Measurements from ENCODE around the gene PNPO. TPM values are rescaled to one million over a fixed set of nuclear protein-coding genes. Genes with fewer than 3 reads are reported as not detected.

Gene PNPO
- polyA plus RNA-seq, 1 of the 3 experiments (the other 2 are of a cell fraction): 26.1 TPM

DNA sequence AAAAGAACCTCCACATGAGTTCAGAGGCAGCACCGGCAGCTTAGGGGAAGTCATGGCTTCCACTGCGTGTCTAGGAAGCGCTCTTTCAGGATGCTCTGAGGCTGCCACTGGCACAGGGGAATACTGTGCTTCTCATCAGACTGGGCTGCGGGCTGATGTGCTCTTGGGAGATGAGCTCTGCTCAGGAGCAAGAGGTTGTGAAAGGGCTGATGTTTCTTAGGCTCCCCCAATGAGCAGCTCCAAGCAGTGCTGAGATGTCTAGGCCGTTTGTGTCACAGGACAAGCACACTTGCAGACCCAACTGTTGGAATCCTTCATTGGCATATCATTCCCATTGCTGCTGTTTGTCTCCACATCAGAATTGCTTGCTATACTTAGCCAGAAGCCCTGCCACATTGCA lies 41.7 kb upstream of the PNPO start:
- Histone ChIP-seq H3K27ac (ENCODE audit: low read depth in 2 of 2, low read length in 1 of 2) (no peak overlapping the region), H2AFZ (ENCODE audit: low read depth) (no peak overlapping the region), H3K9me2 (no peaks in the 10 kb centered on the region), H3F3A (replicated peaks; ENCODE audit: insufficient read depth) (peaks cover 4% of the 10 kb centered on the region), H3K27me3 (ENCODE audit: insufficient read depth) (no peaks in the 10 kb centered on the region), H3K4me2 (no peak overlapping the region), H3K9ac (no peak overlapping the region), H3K36me3 (replicated peaks in 1 of 2; ENCODE audit: control insufficient read depth in 1 of 2, insufficient read depth in 2 of 2, low read length in 1 of 2) (peaks cover 11 to 14% of the 10 kb centered on the region in 2 experiments), H3K9me3 (no peaks in the 10 kb centered on the region), H4K20me1 (ENCODE audit: insufficient read depth) (no peaks in the 10 kb centered on the region), H3K79me2 (ENCODE audit: insufficient read depth) (peaks cover 59% of the 10 kb centered on the region), H3K4me1 (ENCODE audit: control insufficient read depth in 1 of 2, insufficient read depth in 2 of 2, low read depth in 1 of 2, low read length in 1 of 2) (peaks cover 1 to 18% of the 10 kb centered on the region in 2 experiments; a peak in 2 of 4 replicates), H3K4me3 (ENCODE audit: low read depth in 2 of 2, low read length in 1 of 2) (no peak overlapping the region)
- CTCF ChIA-PET: interaction anchor here (1.2 to 2.3 kb wide), 5 partner anchors 8 to 58 kb away, joined by 4 to 11 read pairs (median 5); partner anchors contain the start of gene SCRN2
- POLR2A ChIA-PET: no interaction called here
- DNase-seq: no peak
- WGBS (ENCODE audit: low lambda C conversion rate): 86% methylated on average over 5 of the region's 5 CpGs
- no peak for TF ChIP-seq NRF1 (IDR thresholded peaks at IDR 0.05; ENCODE audit: low read depth, low read length)
- TF ChIP-seq MXI1 (IDR thresholded peaks at IDR 0.05; ENCODE audit: low read depth, low read length): no peak
- TF ChIP-seq, protein P1, sequence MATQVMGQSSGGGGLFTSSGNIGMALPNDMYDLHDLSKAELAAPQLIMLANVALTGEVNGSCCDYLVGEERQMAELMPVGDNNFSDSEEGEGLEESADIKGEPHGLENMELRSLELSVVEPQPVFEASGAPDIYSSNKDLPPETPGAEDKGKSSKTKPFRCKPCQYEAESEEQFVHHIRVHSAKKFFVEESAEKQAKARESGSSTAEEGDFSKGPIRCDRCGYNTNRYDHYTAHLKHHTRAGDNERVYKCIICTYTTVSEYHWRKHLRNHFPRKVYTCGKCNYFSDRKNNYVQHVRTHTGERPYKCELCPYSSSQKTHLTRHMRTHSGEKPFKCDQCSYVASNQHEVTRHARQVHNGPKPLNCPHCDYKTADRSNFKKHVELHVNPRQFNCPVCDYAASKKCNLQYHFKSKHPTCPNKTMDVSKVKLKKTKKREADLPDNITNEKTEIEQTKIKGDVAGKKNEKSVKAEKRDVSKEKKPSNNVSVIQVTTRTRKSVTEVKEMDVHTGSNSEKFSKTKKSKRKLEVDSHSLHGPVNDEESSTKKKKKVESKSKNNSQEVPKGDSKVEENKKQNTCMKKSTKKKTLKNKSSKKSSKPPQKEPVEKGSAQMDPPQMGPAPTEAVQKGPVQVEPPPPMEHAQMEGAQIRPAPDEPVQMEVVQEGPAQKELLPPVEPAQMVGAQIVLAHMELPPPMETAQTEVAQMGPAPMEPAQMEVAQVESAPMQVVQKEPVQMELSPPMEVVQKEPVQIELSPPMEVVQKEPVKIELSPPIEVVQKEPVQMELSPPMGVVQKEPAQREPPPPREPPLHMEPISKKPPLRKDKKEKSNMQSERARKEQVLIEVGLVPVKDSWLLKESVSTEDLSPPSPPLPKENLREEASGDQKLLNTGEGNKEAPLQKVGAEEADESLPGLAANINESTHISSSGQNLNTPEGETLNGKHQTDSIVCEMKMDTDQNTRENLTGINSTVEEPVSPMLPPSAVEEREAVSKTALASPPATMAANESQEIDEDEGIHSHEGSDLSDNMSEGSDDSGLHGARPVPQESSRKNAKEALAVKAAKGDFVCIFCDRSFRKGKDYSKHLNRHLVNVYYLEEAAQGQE (IDR thresholded peaks at IDR 0.05; ENCODE audit: low read depth, low read length): no peak
- no peak for TF ChIP-seq FOXM1 (IDR thresholded peaks at IDR 0.05; ENCODE audit: low read depth)
- no peak for TF ChIP-seq GABPA (IDR thresholded peaks at IDR 0.05; ENCODE audit: low read depth)
- TF ChIP-seq, protein P2, sequence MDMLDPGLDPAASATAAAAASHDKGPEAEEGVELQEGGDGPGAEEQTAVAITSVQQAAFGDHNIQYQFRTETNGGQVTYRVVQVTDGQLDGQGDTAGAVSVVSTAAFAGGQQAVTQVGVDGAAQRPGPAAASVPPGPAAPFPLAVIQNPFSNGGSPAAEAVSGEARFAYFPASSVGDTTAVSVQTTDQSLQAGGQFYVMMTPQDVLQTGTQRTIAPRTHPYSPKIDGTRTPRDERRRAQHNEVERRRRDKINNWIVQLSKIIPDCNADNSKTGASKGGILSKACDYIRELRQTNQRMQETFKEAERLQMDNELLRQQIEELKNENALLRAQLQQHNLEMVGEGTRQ (IDR thresholded peaks at IDR 0.05; ENCODE audit: borderline replicate concordance, low read depth, low read length): no peak
- no peak for TF ChIP-seq RCOR1 (IDR thresholded peaks at IDR 0.05; ENCODE audit: low read length)
- TF ChIP-seq TCF12 (IDR thresholded peaks at IDR 0.05): no peak
- no peak for TF ChIP-seq SIN3A (IDR thresholded peaks at IDR 0.05; ENCODE audit: borderline replicate concordance, low read depth, low read length)
- TF ChIP-seq CHD2 (IDR thresholded peaks at IDR 0.05; ENCODE audit: low read length, partially characterized antibody): no peak
- TF ChIP-seq EZH2phosphoT487 (IDR thresholded peaks at IDR 0.05; ENCODE audit: borderline replicate concordance, low read depth): no peak
- TF ChIP-seq EP300 (IDR thresholded peaks at IDR 0.05; ENCODE audit: borderline replicate concordance in 1 of 2, low read depth in 1 of 2, low read length in 1 of 2): no peak
- TF ChIP-seq, protein P3, sequence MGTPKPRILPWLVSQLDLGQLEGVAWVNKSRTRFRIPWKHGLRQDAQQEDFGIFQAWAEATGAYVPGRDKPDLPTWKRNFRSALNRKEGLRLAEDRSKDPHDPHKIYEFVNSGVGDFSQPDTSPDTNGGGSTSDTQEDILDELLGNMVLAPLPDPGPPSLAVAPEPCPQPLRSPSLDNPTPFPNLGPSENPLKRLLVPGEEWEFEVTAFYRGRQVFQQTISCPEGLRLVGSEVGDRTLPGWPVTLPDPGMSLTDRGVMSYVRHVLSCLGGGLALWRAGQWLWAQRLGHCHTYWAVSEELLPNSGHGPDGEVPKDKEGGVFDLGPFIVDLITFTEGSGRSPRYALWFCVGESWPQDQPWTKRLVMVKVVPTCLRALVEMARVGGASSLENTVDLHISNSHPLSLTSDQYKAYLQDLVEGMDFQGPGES (IDR thresholded peaks at IDR 0.05; ENCODE audit: low read depth, low read length): no peak
- no peak for TF ChIP-seq GATA2 (CRISPR knock-in tag; IDR thresholded peaks at IDR 0.05)
- TF ChIP-seq ELF1 (IDR thresholded peaks at IDR 0.05): no peak
- no peak for TF ChIP-seq FOXJ3 (CRISPR knock-in tag; IDR thresholded peaks at IDR 0.05)
- TF ChIP-seq RFX5 (IDR thresholded peaks at IDR 0.05; ENCODE audit: low read length): no peak
- TF ChIP-seq YY1 (IDR thresholded peaks at IDR 0.05; ENCODE audit: low read depth): no peak
- TF ChIP-seq JUND (IDR thresholded peaks at IDR 0.05): no peak
